Effector memory CD8-positive, alpha-beta T cell (primary cell): Measurements from ENCODE around the gene LSM5.
"Not testable (repeated sequence)": the region's sequence is repeated elsewhere in the genome, so short reads cannot be mapped to it uniquely, and the experiment has no call there.

Experiments used
- ATAC-seq: fragments of 150-1000 bp; cut with Tn5 transposase; replicated peaks from 2 replicates; pipeline ENCODE4 v1.10.0; 2021; ENCODE audit warnings: mild to moderate bottlenecking, moderate library complexity
- DNase-seq, 3 experiments: peaks; one replicate each; pipeline ENCODE4 v3.0.0; 2021
- H3K27ac Mint-ChIP-seq, 2 donors: one replicate each; pipeline ENCODE4 v1.8.0; 2022; ENCODE audit warnings: mild to moderate bottlenecking in 2 of 2, mixed read lengths in 2 of 2, moderate library complexity in 2 of 2
- H3K27me3 Mint-ChIP-seq, 2 donors: one replicate each; pipeline ENCODE4 v1.8.0; 2022; ENCODE audit warnings: mixed read lengths in 2 of 2
- H3K36me3 Mint-ChIP-seq: one replicate; pipeline ENCODE4 v1.8.0; 2022; ENCODE audit warnings: mild to moderate bottlenecking, moderate library complexity, mixed read lengths; ENCODE audit not compliant: insufficient read depth
- H3K4me1 Mint-ChIP-seq, 2 donors: one replicate each; pipeline ENCODE4 v1.8.0; 2022; ENCODE audit warnings: low read depth in 2 of 2, mixed read lengths in 2 of 2
- H3K4me3 Mint-ChIP-seq, 2 donors: one replicate each; pipeline ENCODE4 v1.8.0; 2022; ENCODE audit warnings: mild to moderate bottlenecking in 2 of 2, mixed read lengths in 2 of 2, moderate library complexity in 2 of 2
- H3K9me3 Mint-ChIP-seq, 2 donors: one replicate each; pipeline ENCODE4 v1.8.0; 2022; ENCODE audit warnings: mixed read lengths in 2 of 2

LSM5 gene

DNA sequence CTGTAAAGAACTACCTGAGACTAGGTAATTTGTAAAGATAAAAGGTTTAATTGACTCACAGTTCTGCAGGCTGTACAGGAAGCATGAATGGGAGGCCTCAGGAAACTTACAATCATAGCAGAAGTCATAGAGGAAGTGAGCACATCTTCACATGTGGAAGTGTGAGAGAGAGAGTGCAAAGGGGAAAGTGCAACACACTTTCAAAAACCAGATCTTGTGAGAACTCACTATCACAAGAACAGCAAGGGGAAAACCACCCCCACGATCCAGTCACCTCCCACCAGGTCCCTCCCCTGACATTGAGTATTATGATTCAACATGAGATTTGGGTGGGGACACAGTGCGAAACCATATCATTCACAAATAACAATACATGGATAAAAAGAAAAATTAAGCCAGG, 29.6 kb upstream of the LSM5 start:
- peaks cover 10% of the 10 kb centered on the region for H3K36me3 Mint-ChIP-seq
- DNase-seq, result no peak
- no peak overlapping the region for H3K4me3 Mint-ChIP-seq
- H3K4me1 Mint-ChIP-seq, result peaks cover 25 to 49% of the 10 kb centered on the region in 2 donors
- no peak overlapping the region for H3K27ac Mint-ChIP-seq
- no peaks in the 10 kb centered on the region for H3K27me3 Mint-ChIP-seq
- no peaks in the 10 kb centered on the region for H3K9me3 Mint-ChIP-seq
- no peak for ATAC-seq

DNA sequence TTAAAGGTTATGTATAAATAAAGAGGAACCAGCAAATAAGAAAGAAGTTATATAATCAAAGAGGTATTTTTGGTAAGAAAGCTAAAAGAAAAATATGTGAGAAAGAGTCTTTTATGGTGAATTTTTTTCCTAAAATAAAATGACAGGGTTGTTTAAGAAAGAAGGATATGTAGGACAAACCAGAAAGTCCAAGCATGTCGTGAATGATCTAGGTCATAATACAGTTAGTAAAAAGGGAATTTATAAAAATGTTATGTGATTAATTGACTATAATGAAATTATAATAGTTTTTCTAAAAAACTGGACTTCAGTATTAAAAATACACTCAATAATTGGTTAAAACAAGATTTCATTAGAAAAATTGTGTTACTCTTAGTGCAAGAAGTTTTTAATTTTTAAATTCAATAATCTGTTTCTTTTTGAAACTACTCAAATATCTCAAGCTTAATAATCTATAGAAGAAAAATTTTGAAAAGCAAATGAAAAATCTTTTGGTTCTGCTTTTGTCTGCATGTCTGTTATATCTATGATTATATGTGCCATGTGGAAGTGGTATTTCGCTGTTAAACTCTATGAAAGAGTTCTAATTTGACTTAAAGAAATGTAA, 28.5 kb upstream of the LSM5 start:
- ATAC-seq, result no peak
- no peak for DNase-seq
- no peak overlapping the region for H3K4me3 Mint-ChIP-seq
- H3K4me1 Mint-ChIP-seq, result peaks cover 32 to 60% of the 10 kb centered on the region in 2 donors
- no peaks in the 10 kb centered on the region for H3K9me3 Mint-ChIP-seq
- no peaks in the 10 kb centered on the region for H3K27me3 Mint-ChIP-seq
- peak overlapping the region in 1 of 2 donors; percentile 35 for H3K27ac Mint-ChIP-seq
- H3K36me3 Mint-ChIP-seq, result peaks cover 11% of the 10 kb centered on the region

DNA sequence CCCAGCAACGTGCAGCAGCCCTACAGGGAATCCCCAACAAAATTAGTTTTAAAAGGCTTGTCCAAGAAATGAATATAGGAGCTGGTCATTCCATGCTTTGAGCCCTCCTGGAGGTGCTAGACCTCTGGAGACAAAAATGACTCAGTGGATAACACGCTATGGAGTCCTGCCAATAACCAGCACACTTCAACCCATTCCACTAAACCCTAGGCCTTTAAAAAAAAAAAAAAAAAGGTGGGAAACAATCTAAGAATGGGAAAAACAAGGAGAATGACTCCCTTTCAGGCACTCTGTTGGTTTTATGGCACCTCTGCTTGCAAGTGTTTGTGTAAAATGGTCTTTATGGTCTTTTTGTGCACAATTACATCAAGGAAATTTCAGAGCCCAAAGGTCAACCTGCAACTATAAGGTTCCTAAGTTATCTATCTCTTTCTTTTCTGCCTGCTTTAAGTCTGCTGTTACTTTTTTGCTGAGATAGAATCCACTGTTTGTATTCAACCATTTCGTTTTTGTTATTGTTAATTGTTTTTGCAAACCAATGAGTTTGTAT, 26.4 kb upstream of the LSM5 start:
- H3K36me3 Mint-ChIP-seq, result peaks cover 11% of the 10 kb centered on the region
- ATAC-seq, result no peak
- H3K4me1 Mint-ChIP-seq, result peaks cover 41 to 67% of the 10 kb centered on the region in 2 donors
- peak overlapping the region in 1 of 2 donors; percentile 36 for H3K27ac Mint-ChIP-seq
- no peak for DNase-seq
- no peaks in the 10 kb centered on the region for H3K9me3 Mint-ChIP-seq
- H3K27me3 Mint-ChIP-seq, result no peaks in the 10 kb centered on the region
- H3K4me3 Mint-ChIP-seq, result no peak overlapping the region

DNA sequence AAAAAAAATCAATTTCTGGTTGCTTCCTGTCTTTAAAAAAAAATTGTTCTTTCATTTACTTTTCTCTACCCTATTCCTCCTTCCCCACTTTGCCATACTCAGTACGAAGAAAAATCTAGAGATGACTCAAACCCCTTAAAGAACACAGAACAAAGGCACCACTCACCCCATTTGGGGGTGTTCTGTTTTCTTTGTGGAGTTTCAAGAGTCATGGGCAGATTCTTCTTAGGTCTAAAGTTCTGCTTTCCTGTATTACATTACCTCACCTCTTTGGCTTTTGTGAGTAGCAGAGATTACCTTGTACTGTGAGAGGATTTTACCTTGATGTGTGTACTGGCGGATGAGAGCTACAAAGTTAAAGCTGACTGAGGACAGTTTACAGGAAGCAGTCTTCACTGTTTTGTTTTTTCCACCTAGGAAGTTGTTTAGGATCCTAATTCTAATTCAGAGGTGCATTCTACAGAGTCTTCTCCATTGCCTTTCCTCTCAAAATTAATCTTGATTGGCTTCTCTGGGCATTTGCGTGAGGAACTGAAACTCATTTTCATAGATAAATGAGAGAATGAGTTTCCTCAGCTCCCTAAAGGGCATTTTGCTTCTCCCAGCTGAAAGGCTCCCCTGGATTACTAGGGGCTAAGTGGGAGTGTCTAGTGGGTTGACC, 25.8 kb upstream of the LSM5 start:
- peak overlapping the region in 1 of 2 donors; percentile 5 for H3K4me3 Mint-ChIP-seq
- ATAC-seq, result no peak
- H3K4me1 Mint-ChIP-seq, result peaks cover 44 to 68% of the 10 kb centered on the region in 2 donors
- DNase-seq, result no peak
- H3K9me3 Mint-ChIP-seq, result no peaks in the 10 kb centered on the region
- H3K27me3 Mint-ChIP-seq, result no peaks in the 10 kb centered on the region
- peak overlapping the region in 1 of 2 donors; percentile 36 for H3K27ac Mint-ChIP-seq
- H3K36me3 Mint-ChIP-seq, result peaks cover 13% of the 10 kb centered on the region

DNA sequence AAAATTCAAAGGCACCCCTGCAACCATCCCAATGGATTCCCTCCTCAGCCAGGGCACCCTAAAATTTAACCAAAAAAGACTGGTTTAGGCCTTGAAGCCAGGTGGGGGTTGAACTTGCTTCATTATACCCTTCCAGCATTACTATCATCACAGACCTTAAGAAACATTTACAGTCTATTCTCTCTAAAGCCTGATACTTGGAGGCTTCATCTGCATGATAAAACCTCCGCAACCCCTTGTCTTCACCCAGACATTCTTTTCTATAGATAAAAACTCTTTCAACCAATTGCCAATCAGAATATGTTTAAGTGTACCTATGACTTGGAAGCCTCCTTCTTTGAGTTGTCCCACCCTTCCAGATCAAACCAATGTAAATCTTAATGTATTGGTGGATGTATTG, 23.0 kb upstream of the LSM5 start:
- Mint-ChIP-seq H3K4me3 (peak overlapping the region in 1 of 2 donors; percentile 32), H3K36me3 (peaks cover 13% of the 10 kb centered on the region)

DNA sequence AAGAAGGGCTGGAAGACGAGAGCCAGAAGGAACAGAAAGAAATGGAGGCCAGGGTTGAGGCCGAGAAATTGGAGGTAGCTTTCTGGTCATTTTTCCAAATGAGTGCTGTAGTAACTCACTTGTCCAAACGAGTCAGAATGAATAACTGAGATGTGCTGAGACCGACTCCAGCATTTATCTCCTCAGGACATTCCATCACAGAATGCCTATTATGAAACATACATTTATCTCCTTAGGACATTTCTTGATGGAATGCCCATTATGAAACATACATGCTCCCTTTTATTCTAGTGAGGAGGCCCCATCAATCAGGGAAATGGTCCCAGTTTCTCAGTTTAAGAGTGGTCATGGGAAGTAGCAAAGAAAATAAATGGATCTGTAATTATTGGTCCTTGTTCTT, 21.6 kb upstream of the LSM5 start:
- no peaks in the 10 kb centered on the region for H3K9me3 Mint-ChIP-seq
- no peak for DNase-seq
- H3K36me3 Mint-ChIP-seq, result peaks cover 8% of the 10 kb centered on the region
- peak overlapping the region in 1 of 2 donors; percentile 29 for H3K4me3 Mint-ChIP-seq
- no peaks in the 10 kb centered on the region for H3K27me3 Mint-ChIP-seq
- peaks cover 58 to 82% of the 10 kb centered on the region in 2 donors for H3K4me1 Mint-ChIP-seq
- ATAC-seq, result no peak
- H3K27ac Mint-ChIP-seq, result peak overlapping the region; percentile 67 to 83

More for the DNA sequence above, 23.0 kb upstream of the LSM5 start:
- Mint-ChIP-seq H3K4me1 (peaks cover 51 to 76% of the 10 kb centered on the region in 2 donors), H3K9me3 (no peaks in the 10 kb centered on the region), H3K27ac (peak overlapping the region; percentile 17 to 78), H3K27me3 (no peaks in the 10 kb centered on the region)
- no peak for ATAC-seq
- DNase-seq, result no peak

DNA sequence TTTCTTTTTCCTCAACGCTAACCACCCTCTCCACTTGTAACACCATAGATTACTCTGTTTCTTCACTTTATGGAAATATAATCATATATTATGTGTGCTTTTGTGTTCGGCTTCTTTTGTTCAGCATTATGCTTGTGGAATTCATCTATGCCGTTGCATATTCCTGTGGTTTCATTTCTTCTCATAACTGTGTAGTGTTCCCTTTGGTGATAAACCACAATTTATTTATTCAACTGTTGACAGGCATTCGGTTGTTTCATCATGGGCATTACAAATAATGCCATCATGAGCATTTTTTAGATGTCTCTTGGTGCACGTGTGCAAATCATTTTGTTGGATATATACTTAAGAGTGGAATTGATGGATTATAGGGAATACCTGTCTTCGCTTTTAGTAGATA, 17.2 kb upstream of the LSM5 start:
- DNase-seq (no peak), ATAC-seq (no peak)
- Mint-ChIP-seq H3K27ac (no peak overlapping the region), H3K4me1 (peaks cover 40 to 64% of the 10 kb centered on the region in 2 donors), H3K27me3 (no peaks in the 10 kb centered on the region), H3K36me3 (peaks cover 8% of the 10 kb centered on the region), H3K4me3 (peak overlapping the region in 1 of 2 donors; percentile 9), H3K9me3 (no peaks in the 10 kb centered on the region)

DNA sequence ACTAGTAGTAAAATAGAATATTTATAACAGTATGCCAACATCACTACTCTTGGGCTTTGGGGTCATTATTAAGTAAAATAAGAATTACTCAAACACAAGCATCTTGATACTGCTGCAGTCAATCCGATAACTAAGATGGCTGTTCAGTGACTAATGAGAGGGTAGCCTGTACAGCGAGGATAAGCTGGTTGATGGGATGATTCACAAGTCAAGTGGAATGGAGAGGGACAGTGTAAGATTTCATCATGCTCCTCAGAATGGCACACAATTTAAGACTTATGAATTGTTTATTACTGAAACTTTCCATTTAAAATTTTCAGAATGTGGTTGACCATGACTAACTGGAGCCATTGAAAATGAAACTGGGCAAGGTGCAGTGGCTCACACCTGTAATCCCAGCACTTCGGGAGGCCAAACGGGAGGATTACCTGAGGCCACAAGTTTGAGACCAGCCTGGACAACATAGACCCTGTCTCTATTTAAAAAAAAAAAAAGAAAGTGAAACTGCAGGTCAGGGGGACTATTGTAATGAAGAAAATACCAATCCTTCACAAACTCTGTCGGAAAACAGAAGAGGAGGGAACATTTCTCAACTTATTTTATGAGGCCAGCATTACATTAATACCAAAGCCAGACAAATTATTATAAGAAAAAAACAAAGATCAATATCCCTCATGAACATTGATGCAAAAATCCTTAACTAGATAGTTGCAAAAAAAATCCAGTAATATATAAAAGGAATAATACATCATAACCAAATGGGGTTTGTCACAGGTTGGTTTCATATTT, 16.3 kb upstream of the LSM5 start:
- Mint-ChIP-seq H3K4me3 (peak overlapping the region in 1 of 2 donors; percentile 57), H3K4me1 (peaks cover 35 to 60% of the 10 kb centered on the region in 2 donors), H3K36me3 (peaks cover 7% of the 10 kb centered on the region), H3K27ac (peak overlapping the region; percentile 10 to 81), H3K9me3 (no peaks in the 10 kb centered on the region), H3K27me3 (no peaks in the 10 kb centered on the region)
- no peak for ATAC-seq
- no peak for DNase-seq

DNA sequence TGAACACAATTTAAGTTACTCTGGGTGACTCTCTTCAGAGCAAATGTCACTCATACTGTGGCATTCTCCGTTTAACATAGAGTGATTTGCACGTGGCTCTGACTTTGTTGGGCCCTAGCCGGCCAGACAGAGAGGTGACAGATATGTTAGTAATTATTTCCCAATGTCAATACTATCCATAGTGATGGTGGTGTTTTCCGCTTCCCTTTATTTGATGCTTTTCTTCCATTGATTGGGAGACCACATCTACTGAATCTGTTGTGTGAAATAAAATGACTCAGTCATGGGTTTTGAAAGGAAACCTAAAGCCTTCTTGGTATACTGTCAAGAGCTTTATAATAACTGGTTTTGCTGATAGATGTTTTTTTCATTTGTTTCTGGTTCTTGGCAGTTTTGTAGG, 12.5 kb upstream of the LSM5 start:
- Mint-ChIP-seq H3K4me1 (peaks cover 34 to 49% of the 10 kb centered on the region in 2 donors), H3K36me3 (peaks cover 13% of the 10 kb centered on the region), H3K9me3 (no peaks in the 10 kb centered on the region), H3K27me3 (no peaks in the 10 kb centered on the region), H3K27ac (peak overlapping the region in 1 of 2 donors; percentile 55), H3K4me3 (peak overlapping the region in 1 of 2 donors; percentile 55)
- DNase-seq (no peak), ATAC-seq (no peak)

DNA sequence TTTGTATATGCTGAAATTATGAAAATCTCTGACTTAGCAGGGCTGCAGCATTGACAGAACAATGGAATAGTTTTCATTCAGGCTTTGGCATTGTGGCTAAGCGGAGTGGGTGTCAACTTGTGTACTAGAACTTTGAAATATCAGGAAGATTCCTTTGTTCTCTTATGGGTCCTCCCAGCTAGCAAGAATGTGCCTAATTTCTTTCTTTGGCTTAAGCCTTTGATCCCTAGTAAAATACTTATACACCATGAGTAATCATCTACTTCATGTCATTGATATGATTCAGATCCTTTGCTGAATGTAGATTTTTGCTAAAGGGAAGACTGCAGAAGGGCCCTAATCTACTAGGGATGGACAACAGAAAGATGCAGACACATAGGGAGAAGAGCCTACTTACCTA, 11.3 kb upstream of the LSM5 start:
- peak overlapping the region in 1 of 2 donors; percentile 7 for H3K4me3 Mint-ChIP-seq
- DNase-seq (no peak), ATAC-seq (no peak)
- no peaks in the 10 kb centered on the region for H3K27me3 Mint-ChIP-seq
- H3K9me3 Mint-ChIP-seq, result no peaks in the 10 kb centered on the region
- H3K4me1 Mint-ChIP-seq, result peaks cover 39 to 47% of the 10 kb centered on the region in 2 donors
- peaks cover 13% of the 10 kb centered on the region for H3K36me3 Mint-ChIP-seq
- peak overlapping the region in 1 of 2 donors; percentile 56 for H3K27ac Mint-ChIP-seq

DNA sequence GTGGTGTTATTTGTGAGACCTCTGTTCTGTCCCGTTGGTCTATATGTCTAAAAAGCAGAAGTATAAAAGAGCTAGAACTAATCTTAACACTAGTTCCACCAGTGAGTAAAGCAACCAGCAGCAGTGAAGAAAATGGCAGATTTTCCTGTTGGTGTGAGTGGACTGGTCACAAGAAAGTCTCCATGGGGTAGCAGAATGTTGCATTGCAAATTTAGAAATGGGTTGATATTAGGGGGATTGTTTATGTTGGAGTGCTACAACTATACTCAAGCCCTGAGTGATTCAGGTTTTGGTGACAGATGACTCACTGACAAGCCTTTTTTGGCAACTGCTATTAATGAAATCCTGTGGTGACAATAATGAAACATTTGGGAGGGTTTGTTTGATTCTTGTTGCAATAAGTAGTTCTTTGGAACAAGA, 10.8 kb upstream of the LSM5 start:
- no peaks in the 10 kb centered on the region for H3K9me3 Mint-ChIP-seq
- peaks cover 14% of the 10 kb centered on the region for H3K36me3 Mint-ChIP-seq
- peaks cover 42 to 48% of the 10 kb centered on the region in 2 donors for H3K4me1 Mint-ChIP-seq
- peak overlapping the region; percentile 32 to 56 for H3K27ac Mint-ChIP-seq
- H3K4me3 Mint-ChIP-seq, result peak overlapping the region; percentile 7 to 45
- no peak for DNase-seq
- H3K27me3 Mint-ChIP-seq, result no peaks in the 10 kb centered on the region
- no peak for ATAC-seq

DNA sequence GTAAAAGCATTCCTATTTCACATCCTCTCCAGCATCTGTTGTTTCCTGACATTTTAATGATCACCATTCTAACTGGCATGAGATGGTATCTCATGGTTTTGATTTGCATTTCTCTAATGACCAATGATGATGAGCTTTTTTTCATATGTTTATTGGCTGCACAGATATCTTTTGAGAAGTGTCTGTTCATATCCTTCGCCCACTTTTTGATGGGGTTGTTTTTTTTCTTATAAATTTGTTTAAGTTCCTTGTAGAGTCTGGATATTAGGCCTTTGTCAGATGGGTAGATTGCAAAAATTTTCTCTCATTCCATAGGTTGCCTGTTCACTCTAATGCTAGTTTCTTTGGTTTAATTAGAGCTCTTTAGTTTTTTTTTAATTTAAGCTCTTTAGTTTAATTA, 10.0 kb upstream of the LSM5 start:
- not testable (repeated sequence) for DNase-seq, H3K27me3 Mint-ChIP-seq, H3K9me3 Mint-ChIP-seq, ATAC-seq
- H3K4me3 Mint-ChIP-seq, result peak overlapping the region; percentile 7 to 45
- H3K4me1 Mint-ChIP-seq, result peaks cover 44 to 49% of the 10 kb centered on the region in 2 donors
- peak overlapping the region; percentile 32 to 56 for H3K27ac Mint-ChIP-seq
- peaks cover 22% of the 10 kb centered on the region for H3K36me3 Mint-ChIP-seq

DNA sequence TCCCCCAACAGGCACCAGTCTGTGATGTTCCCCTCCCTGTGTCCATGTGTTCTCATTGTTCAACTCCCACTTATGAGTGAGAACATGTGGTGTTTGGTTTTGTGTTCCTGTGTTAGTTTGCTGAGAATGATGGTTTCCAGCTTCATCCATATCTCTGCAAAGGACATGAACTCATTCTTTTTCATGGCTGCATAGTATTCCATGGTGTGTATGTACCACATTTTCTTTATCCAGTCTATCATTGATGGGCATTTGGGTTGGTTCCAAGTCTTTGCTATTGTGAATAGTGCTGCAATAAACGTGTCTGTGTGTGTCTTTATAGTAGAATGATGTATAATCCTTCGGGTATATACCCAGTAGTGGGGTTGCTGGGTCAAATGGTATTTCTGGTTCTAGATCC, 9.6 kb upstream of the LSM5 start:
- peak overlapping the region in 1 of 2 donors; percentile 56 for H3K27ac Mint-ChIP-seq
- H3K27me3 Mint-ChIP-seq, ATAC-seq: not testable (repeated sequence)

More for the DNA sequence above, 9.6 kb upstream of the LSM5 start:
- Mint-ChIP-seq H3K36me3 (peaks cover 25% of the 10 kb centered on the region), H3K4me3 (peak overlapping the region in 1 of 2 donors; percentile 7), H3K4me1 (peaks cover 45 to 52% of the 10 kb centered on the region in 2 donors)
- not testable (repeated sequence) for DNase-seq, H3K9me3 Mint-ChIP-seq
